Calu3 (cell line): ENCODE data around the gene NDRG2. TPM values are rescaled to one million over a fixed set of nuclear protein-coding genes. Genes with fewer than 3 reads are reported as not detected.

Experiments used
- BruUV-seq: library from RNA; stranded (reverse); fragments of 400-500 nt; replicated peaks from 2 replicates; lab custom pipeline; 2021; lab: Mats Ljungman, UMichigan
- CTCF ChIA-PET: fragments of 300-600 bp; sonication (Branson Sonifier 250); formaldehyde crosslinking; loops from one replicate; lab custom pipeline; 2022; ENCODE audit warnings: antibody characterized with exemption; lab: Charles Lee
- DNase-seq: peaks from one replicate; pipeline ENCODE4 v3.0.0; 2022
- H3K27ac Mint-ChIP-seq: one replicate; pipeline ENCODE4 v1.8.0; 2022; ENCODE audit warnings: mixed read lengths; ENCODE audit not compliant: unreplicated experiment
- H3K27me3 Mint-ChIP-seq: one replicate; pipeline ENCODE4 v1.8.0; 2022; ENCODE audit warnings: mixed read lengths; ENCODE audit not compliant: unreplicated experiment
- H3K36me3 Mint-ChIP-seq: one replicate; pipeline ENCODE4 v1.8.0; 2022; ENCODE audit warnings: mild to moderate bottlenecking, moderate library complexity, mixed read lengths; ENCODE audit not compliant: insufficient read depth, unreplicated experiment
- H3K4me1 Mint-ChIP-seq: one replicate; pipeline ENCODE4 v1.8.0; 2022; ENCODE audit warnings: mild to moderate bottlenecking, low read depth, mixed read lengths; ENCODE audit not compliant: unreplicated experiment
- H3K4me3 Mint-ChIP-seq: one replicate; pipeline ENCODE4 v1.8.0; 2022; ENCODE audit warnings: mild to moderate bottlenecking, low read depth, moderate library complexity, mixed read lengths; ENCODE audit not compliant: unreplicated experiment
- H3K9me3 Mint-ChIP-seq: one replicate; pipeline ENCODE4 v1.8.0; 2022; ENCODE audit warnings: low read depth, mixed read lengths; ENCODE audit not compliant: unreplicated experiment
- intact Hi-C: fragments of 100-400 bp; cut with micrococcal nuclease; formaldehyde crosslinking; loops from one replicate; pipeline ENCODE4 v1.10.0; 2022; ENCODE audit not compliant: unreplicated experiment
- total RNA-seq: library from RNA; stranded (reverse); gene quantifications from 2 replicates; pipeline ENCODE4 v1.2.3, GENCODE V29; 2022
- TF ChIP-seq, protein P1 (sequence below): fragments of 200-600 bp; IDR thresholded peaks from one replicate; pipeline ENCODE4 v1.8.0; 2022; ENCODE audit warnings: antibody characterized with exemption; ENCODE audit not compliant: unreplicated experiment

The NDRG2 gene
- total RNA-seq, 1 experiment from 2014 or later, result 10.8 TPM

DNA sequence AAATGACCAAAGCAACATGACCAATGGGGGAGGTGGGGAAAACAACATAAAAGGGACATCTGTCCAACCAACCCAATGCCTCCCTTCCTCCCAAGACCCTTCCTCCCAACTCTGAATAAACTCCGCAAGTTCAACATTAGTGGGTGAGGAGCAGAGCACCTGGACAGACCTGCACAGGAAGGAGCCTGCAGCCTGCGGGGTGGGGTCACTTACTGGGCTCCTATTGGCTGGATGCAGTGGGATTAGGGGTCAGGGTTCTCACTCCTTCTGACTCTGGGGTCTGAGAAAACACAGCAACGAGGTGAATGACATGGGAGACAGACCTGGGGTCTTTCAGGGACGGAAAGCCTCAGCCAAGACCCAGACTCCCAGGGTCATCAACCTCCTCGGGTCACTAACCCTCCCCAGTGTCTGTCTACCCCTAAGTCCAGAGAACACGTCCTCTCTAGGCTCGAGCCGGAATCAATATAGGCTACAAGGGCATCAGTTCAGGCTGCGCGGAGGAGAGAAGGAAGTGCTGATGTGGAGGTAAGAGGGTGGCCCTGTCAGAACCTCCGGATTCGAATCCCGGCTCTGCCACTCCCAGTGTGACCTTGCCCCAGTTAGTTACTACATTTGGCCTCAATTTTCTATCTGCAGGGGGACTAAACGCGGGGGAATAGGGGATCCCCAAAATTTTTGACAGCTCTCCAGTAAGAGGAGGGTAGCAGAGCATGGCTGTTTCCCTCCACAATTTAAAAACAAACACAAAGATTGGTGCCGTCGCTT, 860 bp downstream of the NDRG2 start:
- no peaks in the 10 kb centered on the region for H3K9me3 Mint-ChIP-seq
- H3K4me3 Mint-ChIP-seq, result peak overlapping the region; percentile 63
- CTCF ChIA-PET, result interaction anchor here (0.6 to 1.3 kb wide), 5 partner anchors 9 to 340 kb away, joined by 3 to 6 read pairs (median 4); no protein-coding TSS in a partner anchor
- no TSS peak for BruUV-seq
- H3K27me3 Mint-ChIP-seq, result peaks cover 28% of the 10 kb centered on the region
- peaks cover 8% of the 10 kb centered on the region for H3K4me1 Mint-ChIP-seq
- peaks cover 8% of the 10 kb centered on the region for H3K36me3 Mint-ChIP-seq
- no peak overlapping the region for H3K27ac Mint-ChIP-seq
- DNase-seq, result no peak
- intact Hi-C loops, result no loop called here
- TF ChIP-seq, protein P1, sequence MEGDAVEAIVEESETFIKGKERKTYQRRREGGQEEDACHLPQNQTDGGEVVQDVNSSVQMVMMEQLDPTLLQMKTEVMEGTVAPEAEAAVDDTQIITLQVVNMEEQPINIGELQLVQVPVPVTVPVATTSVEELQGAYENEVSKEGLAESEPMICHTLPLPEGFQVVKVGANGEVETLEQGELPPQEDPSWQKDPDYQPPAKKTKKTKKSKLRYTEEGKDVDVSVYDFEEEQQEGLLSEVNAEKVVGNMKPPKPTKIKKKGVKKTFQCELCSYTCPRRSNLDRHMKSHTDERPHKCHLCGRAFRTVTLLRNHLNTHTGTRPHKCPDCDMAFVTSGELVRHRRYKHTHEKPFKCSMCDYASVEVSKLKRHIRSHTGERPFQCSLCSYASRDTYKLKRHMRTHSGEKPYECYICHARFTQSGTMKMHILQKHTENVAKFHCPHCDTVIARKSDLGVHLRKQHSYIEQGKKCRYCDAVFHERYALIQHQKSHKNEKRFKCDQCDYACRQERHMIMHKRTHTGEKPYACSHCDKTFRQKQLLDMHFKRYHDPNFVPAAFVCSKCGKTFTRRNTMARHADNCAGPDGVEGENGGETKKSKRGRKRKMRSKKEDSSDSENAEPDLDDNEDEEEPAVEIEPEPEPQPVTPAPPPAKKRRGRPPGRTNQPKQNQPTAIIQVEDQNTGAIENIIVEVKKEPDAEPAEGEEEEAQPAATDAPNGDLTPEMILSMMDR, result no peak

DNA sequence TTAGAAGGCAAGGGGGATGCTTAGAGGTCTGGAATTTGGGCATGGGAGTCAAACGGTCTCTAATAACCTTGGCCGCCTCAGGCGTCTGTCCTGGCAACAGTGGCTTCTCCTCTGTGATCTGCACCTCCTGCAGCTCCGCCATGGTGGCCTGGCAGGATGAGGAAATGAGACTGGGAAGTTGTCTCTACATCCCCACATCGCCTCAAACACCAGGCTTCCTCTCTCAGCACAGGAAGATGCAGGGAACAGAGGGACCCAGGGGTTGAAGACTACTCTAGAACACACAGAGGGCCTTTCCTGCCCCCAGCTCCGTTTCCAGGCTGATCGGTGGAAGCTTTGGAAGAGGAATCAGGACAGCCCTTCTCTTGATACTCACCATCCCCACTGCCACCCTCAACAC, 1.7 kb downstream of the NDRG2 start:
- H3K4me3 Mint-ChIP-seq, result no peak overlapping the region
- DNase-seq, result no peak
- intact Hi-C loops, result no loop called here
- CTCF ChIA-PET, result interaction anchor here (0.5 to 1.2 kb wide), 3 partner anchors 17 to 341 kb away, joined by 3 to 5 read pairs (median 4); no protein-coding TSS in a partner anchor
- BruUV-seq, result no TSS peak
- TF ChIP-seq, protein P1, result no peak
- H3K36me3 Mint-ChIP-seq, result peaks cover 8% of the 10 kb centered on the region
- H3K27me3 Mint-ChIP-seq, result peaks cover 28% of the 10 kb centered on the region
- H3K4me1 Mint-ChIP-seq, result peaks cover 8% of the 10 kb centered on the region
- H3K27ac Mint-ChIP-seq, result no peak overlapping the region
- no peaks in the 10 kb centered on the region for H3K9me3 Mint-ChIP-seq

DNA sequence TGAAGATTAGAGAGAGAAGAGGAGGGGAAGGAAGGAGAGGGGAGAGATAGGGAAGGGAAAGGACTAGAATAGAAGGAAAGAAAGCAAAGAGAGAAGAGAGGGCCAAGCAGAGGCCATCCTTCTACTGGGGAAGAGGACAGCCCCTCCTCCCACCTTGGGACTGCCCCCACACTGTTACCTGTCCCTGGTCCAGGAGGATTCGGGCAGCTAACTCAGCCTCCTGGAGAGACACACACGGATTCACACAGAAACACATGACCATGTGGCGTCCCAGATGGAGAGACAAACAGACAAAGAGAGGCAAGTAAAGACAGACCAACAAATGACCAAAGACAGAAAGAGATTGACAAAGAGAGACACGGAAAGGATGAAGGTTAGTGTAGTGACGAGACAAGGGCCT, 2.2 kb downstream of the NDRG2 start:
- peaks cover 8% of the 10 kb centered on the region for H3K4me1 Mint-ChIP-seq
- peaks cover 28% of the 10 kb centered on the region for H3K27me3 Mint-ChIP-seq
- H3K9me3 Mint-ChIP-seq, result no peaks in the 10 kb centered on the region
- CTCF ChIA-PET, result no interaction called here
- no peak overlapping the region for H3K27ac Mint-ChIP-seq
- no peak overlapping the region for H3K4me3 Mint-ChIP-seq
- intact Hi-C loops, result no loop called here
- H3K36me3 Mint-ChIP-seq, result peaks cover 8% of the 10 kb centered on the region
- DNase-seq, result no peak
- TF ChIP-seq, protein P1, result no peak
- no TSS peak for BruUV-seq

DNA sequence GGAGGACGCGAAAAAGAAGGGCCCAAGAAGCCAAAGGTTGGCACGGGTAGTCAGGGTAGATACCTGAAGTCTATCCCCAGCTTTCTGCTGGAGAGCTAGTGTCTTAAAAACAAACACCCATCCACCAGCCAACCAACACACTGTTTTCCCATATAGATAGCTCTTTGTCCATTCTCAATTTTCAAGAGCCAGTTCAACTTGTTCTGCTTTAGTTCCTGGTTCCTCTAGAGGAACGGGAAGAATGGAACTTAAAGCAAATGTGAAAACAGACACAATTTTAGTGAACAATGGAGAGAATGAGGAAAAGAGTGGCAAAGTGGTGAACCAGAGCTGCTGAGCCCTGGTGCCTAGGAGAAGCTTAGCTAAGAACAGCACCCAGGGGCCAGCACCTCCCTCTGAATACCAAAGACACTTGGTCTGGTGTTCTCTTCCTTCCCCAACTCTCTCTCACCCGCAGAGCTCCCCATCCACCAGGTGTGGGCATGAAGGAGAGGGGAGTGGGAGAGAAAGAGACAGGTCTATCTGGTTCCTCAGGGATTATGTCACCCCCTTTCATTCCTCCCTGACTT, 3.8 kb downstream of the NDRG2 start:
- Mint-ChIP-seq H3K9me3 (no peaks in the 10 kb centered on the region), H3K36me3 (peaks cover 8% of the 10 kb centered on the region), H3K27me3 (peaks cover 28% of the 10 kb centered on the region), H3K27ac (no peak overlapping the region), H3K4me3 (no peak overlapping the region), H3K4me1 (peaks cover 8% of the 10 kb centered on the region)
- no peak for DNase-seq
- TF ChIP-seq, protein P1, result no peak
- intact Hi-C loops, result no loop called here
- BruUV-seq, result no TSS peak
- CTCF ChIA-PET, result interaction anchor here (0.7 to 0.8 kb wide), 3 partner anchors 19 to 84 kb away, joined by 3 to 4 read pairs (median 3); no protein-coding TSS in a partner anchor
